Measurements from ENCODE around the gene NBPF20.
"Not testable (repeated sequence)": the region's sequence is repeated elsewhere in the genome, so short reads cannot be mapped to it uniquely, and the experiment has no call there.

The NBPF20 gene

DNA sequence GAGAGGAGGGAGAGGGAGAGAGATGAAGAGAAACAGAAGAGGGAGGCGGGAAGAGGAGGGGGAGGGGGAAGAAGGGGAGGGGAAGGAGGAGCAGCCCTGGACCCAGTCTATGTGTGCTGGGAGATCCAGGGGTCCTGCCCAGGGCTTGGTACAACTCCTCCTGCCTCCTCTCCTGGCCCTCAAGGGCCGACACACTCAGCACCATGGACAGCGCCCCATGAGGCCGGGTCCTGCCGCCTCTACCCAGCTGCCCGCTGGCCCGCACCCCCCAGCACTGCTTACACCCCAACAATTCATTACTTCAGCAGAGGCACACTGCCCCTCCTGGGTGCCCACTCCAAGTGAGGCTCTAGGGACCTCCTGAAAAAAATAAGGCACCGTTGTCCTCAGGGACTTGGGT lies 26.5 kb upstream of the NBPF20 start:
- DNase-seq (ENCODE audit: low read depth, low spot score); in situ Hi-C loops (cut with HindIII; ENCODE audit: low sequenced_read_pairs); H3K4me3 ChIP-seq (ENCODE audit: low read depth, low read length): not testable (repeated sequence)

DNA sequence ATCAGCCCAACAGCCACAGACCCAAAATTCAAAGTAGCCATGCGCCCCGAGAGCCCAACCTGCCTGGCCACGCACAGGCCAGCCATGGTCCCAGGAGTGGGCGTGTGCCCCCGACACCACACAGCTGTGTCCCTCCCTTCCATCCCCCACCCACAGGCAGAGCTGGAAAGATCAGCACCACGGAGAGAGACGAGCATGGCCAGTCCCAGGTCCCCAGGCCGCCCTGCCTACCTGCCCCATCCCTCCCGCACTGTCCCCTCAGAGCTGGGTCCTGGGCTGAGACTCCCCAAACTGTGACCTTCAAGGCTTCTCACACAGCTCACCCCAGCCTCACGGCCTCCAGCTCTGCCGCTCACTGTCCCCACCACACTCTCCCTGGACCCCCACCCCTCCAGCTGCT lies 19.8 kb upstream of the NBPF20 start:
- H3K4me3 ChIP-seq (ENCODE audit: low read depth, low read length); in situ Hi-C loops (cut with HindIII; ENCODE audit: low sequenced_read_pairs); DNase-seq (ENCODE audit: low read depth, low spot score): not testable (repeated sequence)

DNA sequence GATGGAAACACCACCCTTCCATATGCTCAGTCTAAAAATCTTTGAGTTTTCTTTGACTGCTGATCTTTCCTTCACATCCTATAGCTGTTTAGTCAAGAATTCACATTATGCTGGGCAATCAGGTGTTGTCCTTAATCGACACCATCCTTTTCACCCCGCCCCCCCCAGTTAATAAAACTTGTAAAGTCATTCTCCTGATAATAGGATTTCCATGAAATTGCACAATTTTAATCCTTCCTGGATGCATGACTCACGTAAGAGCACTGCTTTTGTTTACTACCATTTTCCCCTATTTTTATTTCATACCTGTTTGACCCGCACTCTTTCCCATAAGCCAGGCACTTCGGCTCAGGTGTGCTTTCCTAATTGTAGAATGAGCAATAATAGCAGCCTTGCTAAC lies 16.9 kb upstream of the NBPF20 start:
- H3K4me3 ChIP-seq (ENCODE audit: low read depth, low read length); in situ Hi-C loops (cut with HindIII; ENCODE audit: low sequenced_read_pairs); DNase-seq (ENCODE audit: low read depth, low spot score): not testable (repeated sequence)

DNA sequence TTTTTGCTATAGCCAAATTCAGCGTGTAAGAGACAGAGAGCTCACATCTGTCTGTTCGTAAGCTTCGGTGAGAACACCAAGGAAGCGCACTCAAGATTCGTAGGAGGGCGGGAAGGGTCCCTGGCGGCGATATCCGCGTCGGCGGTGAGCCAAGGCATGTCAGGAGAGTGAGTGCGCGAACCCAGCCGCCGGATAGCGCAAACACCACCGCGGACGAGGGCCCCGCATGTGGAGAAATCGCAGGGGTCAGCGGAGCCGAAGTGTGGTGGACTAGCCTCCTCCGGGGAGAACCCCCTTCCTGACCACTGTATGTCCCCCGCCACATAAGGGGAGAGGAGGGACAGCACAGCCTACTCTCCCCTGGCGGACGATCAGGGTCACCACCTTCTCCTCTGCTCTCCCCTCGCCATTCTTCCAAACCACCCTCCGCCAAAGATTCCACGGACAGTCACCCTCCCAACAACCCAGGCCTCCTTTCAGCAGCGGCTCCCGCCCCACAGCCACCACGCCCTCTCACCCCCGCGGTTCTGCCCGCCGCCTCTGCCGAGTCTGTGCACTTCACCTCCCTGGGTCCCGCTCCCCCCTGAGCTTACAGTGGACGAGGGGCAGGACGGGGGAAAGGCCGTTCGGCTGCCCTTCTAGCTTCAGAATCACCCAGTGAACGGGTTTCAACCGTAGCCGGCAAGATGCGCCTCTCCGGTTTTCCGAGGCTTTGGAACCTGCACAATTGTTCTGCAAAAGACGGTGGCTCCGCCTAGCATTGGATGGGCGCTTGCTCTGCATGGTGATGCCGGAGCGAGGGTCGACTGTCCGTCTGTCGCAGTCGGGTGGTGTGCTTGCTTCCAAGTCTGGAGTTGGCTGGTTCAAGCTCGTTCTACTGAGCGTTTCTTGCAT lies 6.2 kb upstream of the NBPF20 start:
- DNase-seq (ENCODE audit: low read depth, low spot score); H3K4me3 ChIP-seq (ENCODE audit: low read depth, low read length); in situ Hi-C loops (cut with HindIII; ENCODE audit: low sequenced_read_pairs): not testable (repeated sequence)

GRCh38 chr1:145430830-145431229 lies 5.4 kb upstream of the NBPF20 start:
- DNase-seq (ENCODE audit: low read depth, low spot score); H3K4me3 ChIP-seq (ENCODE audit: low read depth, low read length); in situ Hi-C loops (cut with HindIII; ENCODE audit: low sequenced_read_pairs): not testable (repeated sequence)

- DNase-seq (ENCODE audit: low read depth, low spot score); in situ Hi-C loops (cut with HindIII; ENCODE audit: low sequenced_read_pairs); H3K4me3 ChIP-seq (ENCODE audit: low read depth, low read length): not testable (repeated sequence)
Observed at GRCh38 chr1:145429329-145429728, 3.9 kb upstream of the NBPF20 start.

DNA sequence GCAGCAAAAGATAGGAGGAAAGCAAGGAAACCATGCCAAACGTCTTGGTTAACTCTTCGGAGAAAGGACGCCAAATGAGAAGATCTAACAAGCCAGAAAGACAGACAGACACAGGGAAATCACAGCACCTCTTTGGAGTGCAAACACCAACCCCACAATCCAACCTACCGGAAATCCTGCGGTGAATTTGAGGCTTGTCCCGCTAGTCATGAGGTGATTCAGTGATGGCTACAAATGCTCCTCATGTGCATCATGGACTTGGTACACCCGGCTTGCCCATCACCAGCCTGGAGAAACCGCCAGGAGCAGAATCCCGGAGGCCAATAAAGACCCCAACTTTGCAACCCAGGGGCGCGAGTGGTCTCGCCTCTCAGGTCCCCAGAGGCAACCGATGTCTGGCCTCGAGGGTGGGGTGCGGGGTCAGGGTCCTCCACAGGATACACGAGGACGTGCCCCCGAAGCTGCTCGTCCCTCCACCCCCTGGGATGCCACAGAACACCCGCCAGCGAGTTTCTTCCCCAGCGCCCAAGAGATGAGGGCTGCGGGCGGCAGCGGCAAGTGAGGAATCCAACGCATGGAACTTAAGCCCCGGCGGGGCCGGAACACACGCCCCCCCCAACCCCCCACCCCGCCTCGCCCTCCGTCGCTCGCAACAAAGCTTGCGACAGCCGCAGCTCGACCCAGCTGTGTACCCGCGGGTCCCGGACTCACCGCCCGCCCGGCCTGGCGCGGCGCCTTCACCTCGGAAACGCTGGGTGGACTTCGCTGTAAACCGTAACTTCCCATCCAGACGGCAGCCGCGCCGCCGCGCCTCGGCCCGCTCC lies 579 bp downstream of the NBPF20 start:
- in situ Hi-C loops (cut with HindIII; ENCODE audit: low sequenced_read_pairs) = not testable (repeated sequence)
- DNase-seq (ENCODE audit: low read depth, low spot score) = peak; percentile 39
- peak overlapping the region; percentile 63 for H3K4me3 ChIP-seq (ENCODE audit: low read depth, low read length)

GRCh38 chr1:145415149-145415548 lies 10.3 kb downstream of the NBPF20 start:
- in situ Hi-C loops (cut with HindIII; ENCODE audit: low sequenced_read_pairs); H3K4me3 ChIP-seq (ENCODE audit: low read depth, low read length); DNase-seq (ENCODE audit: low read depth, low spot score): not testable (repeated sequence)

DNA sequence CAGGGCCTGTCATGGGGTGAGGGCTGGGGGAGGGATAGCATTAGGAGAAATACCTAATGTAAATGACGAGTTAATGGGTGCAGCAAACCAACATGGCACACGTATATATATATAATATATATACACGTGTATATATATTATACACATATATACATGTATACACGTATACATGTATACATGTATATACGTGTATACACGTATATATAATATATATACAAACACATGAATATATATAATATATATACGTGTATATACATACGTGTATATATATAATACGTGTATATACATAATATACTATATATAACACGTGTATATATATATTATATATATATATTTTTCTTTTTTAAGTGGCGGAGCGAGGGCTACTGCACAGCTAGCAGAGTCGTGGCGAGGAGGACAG lies 18.1 kb downstream of the NBPF20 start:
- in situ Hi-C loops (cut with HindIII; ENCODE audit: low sequenced_read_pairs); H3K4me3 ChIP-seq (ENCODE audit: low read depth, low read length); DNase-seq (ENCODE audit: low read depth, low spot score): not testable (repeated sequence)

GRCh38 chr1:145404949-145405348 lies 20.5 kb downstream of the NBPF20 start:
- H3K4me3 ChIP-seq (ENCODE audit: low read depth, low read length); in situ Hi-C loops (cut with HindIII; ENCODE audit: low sequenced_read_pairs): not testable (repeated sequence)
- peak; percentile 8 for DNase-seq (ENCODE audit: low read depth, low spot score)

DNA sequence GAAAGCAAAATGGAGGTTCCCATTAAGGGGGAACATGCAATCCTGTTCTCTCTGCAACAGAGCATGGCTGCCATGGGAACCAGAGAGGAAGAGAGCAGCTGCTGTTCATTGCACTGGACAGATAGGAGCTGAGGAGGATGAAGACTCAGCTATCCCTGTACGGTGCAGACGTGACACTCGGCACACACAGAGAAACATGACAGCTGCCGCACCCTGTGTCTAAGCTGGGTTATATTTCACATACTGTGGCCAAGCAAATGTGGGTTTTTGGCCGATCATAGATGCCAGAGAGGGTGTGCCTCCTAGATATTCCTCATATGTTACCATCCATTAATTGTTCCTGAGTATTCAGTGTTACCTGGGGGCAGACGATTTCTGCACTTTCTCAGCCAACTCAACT lies 24.7 kb downstream of the NBPF20 start:
- DNase-seq (ENCODE audit: low read depth, low spot score); in situ Hi-C loops (cut with HindIII; ENCODE audit: low sequenced_read_pairs); H3K4me3 ChIP-seq (ENCODE audit: low read depth, low read length): not testable (repeated sequence)

Data from astrocyte of the spinal cord (primary cell).